Measurements from ENCODE around the gene ZIC5. TPM values are rescaled to one million over a fixed set of nuclear protein-coding genes. Genes with fewer than 3 reads are reported as not detected.

The ZIC5 gene
- total and polyA plus RNA-seq, 9 of the 15 experiments (the other 6 are each of a cell fraction or from before 2014, with no cell fraction given), result 0.57 to 2.0 (median 1.1) TPM

DNA sequence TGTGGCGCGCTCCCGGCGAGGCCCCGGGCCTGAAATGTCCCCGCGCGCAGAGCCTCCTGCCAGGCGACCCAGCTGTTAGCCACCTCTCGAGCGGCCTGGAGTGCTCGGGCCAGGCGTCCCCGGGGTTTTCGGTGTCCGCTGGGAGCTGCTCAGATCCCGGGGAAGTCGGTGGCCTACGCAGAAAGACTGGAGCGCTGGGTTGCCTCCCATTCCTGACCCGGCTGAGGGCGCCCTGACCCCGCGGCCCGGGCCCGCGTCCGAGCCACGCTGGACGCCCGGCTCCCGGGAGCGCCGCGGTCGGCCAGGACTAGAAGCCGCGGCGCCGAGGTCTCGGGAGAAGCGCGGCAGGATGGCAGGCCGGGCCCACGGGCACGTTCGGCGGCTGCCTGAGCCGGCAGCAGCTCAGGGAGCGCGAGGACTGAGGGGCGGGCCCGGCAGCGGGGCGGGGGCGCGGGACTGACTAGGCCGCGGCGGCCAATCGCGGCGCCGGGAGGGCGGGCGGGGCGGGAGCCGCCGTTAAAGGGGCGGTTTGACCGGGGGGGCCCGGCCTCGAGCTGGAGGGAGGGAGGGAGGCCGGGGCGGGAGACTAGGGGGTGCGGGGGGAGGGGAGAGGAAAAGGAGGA, 8.7 kb upstream of the ZIC5 start (continued):
- TF ChIP-seq ZBTB40 (IDR thresholded peaks at IDR 0.05) (no peak), ZBTB40 (CRISPR knock-in tag; IDR thresholded peaks at IDR 0.05) (0 out of 2 replicates have a peak, but pooled peaks have one; percentile 14), KDM5B (IDR thresholded peaks at IDR 0.05; ENCODE audit: insufficient replicate concordance, low read depth, low read length) (peak; percentile 24)
- TF ChIP-seq, protein P1, sequence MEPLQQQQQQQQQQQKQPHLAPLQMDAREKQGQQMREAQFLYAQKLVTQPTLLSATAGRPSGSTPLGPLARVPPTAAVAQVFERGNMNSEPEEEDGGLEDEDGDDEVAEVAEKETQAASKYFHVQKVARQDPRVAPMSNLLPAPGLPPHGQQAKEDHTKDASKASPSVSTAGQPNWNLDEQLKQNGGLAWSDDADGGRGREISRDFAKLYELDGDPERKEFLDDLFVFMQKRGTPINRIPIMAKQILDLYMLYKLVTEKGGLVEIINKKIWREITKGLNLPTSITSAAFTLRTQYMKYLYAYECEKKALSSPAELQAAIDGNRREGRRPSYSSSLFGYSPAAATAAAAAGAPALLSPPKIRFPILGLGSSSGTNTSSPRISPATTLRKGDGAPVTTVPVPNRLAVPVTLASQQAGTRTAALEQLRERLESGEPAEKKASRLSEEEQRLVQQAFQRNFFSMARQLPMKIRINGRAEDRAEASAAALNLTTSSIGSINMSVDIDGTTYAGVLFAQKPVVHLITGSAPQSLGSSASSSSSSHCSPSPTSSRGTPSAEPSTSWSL (CRISPR knock-in tag; IDR thresholded peaks at IDR 0.05; ENCODE audit: borderline replicate concordance), result no peak
- TF ChIP-seq, protein P2, sequence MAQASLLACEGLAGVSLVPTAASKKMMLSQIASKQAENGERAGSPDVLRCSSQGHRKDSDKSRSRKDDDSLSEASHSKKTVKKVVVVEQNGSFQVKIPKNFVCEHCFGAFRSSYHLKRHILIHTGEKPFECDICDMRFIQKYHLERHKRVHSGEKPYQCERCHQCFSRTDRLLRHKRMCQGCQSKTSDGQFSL (CRISPR knock-in tag; IDR thresholded peaks at IDR 0.05), result no peak
- TF ChIP-seq, protein P2 (tag; IDR thresholded peaks at IDR 0.05), result peak in 1 of 2 experiments; percentile 58; a peak in 1 of 4 replicates

Measured in K562 (cell line).